Stomach (tissue), 9 donors: ENCODE measurements around the gene NAT16. TPM values are rescaled to one million over a fixed set of nuclear protein-coding genes. Genes with fewer than 3 reads are reported as not detected.

Experiments
- DNase-seq, 2 donors: peaks; one replicate each; pipeline versions ENCODE4 v3.0.0 to v3.0.0-alpha.2; 2013 to 2019
- H3K27ac ChIP-seq, 5 donors: fragments of 200-600 bp in 4 of 5; sonication (generic) in 4 of 5; one replicate each; pipeline ENCODE4 v1.5.1; 2013 to 2019; ENCODE audit warnings: mild to moderate bottlenecking in 1 of 5, moderate library complexity in 1 of 5
- H3K27me3 ChIP-seq, 3 donors: fragments of 200-600 bp; sonication (generic); one replicate each; pipeline ENCODE4 v1.5.1; 2017 to 2019; ENCODE audit warnings: mixed run types in 1 of 3
- H3K36me3 ChIP-seq, 4 donors: fragments of 200-600 bp; sonication (generic); 1 replicate in 3 of 4; 2 replicates in 1 of 4; pipeline ENCODE4 v1.5.1; 2016 to 2019
- H3K4me1 ChIP-seq, 4 donors: fragments of 200-600 bp; sonication (generic); one replicate each; pipeline ENCODE4 v1.5.1; 2016 to 2019
- H3K4me3 ChIP-seq, 4 donors: fragments of 200-600 bp; sonication (generic) in 3 of 4; one replicate each; pipeline ENCODE4 v1.5.1; 2016 to 2019; ENCODE audit warnings: mild to moderate bottlenecking in 1 of 4
- H3K9me3 ChIP-seq, 4 donors: fragments of 200-600 bp; sonication (generic); one replicate each; pipeline ENCODE4 v1.5.1; 2016 to 2019
- CTCF ChIP-seq, 7 experiments: fragments of 450-650 bp in 4 of 7; fragments of 200-600 bp in 3 of 7; sonication (generic) in 3 of 7; IDR thresholded peaks; one replicate each; pipeline ENCODE4 v1.5.1; 2016 to 2019; ENCODE audit warnings: antibody characterized with exemption in 7 of 7, control low read depth in 2 of 7, mild to moderate bottlenecking in 1 of 7
- EP300 ChIP-seq: sonication (generic); formaldehyde crosslinking; IDR thresholded peaks from one replicate; pipeline ENCODE4 v1.6.1; 2017; ENCODE audit warnings: antibody characterized with exemption
- POLR2A ChIP-seq, 4 donors: fragments of 450-650 bp; IDR thresholded peaks; one replicate each; pipeline ENCODE4 v1.6.1; 2016; ENCODE audit warnings: antibody characterized with exemption in 4 of 4, control low read depth in 2 of 4, mild to moderate bottlenecking in 1 of 4, moderate library complexity in 1 of 4
- POLR2AphosphoS5 ChIP-seq, 3 donors: sonication (generic); formaldehyde crosslinking; IDR thresholded peaks; one replicate each; pipeline ENCODE4 v1.6.1; 2016; ENCODE audit warnings: antibody characterized with exemption in 3 of 3
- WGBS, 5 donors: extraction: QIAGEN DNeasy Blood & Tissue Kit in 3 of 5; methylation state at CpG; one replicate each; pipeline versions ENCODE4 v1.1.5 to v1.1.7; 2013 to 2018; 5-methylcytosine and 5-hydroxymethylcytosine counted together
- intact Hi-C: fragments of 100-400 bp; cut with DNase I; formaldehyde crosslinking; loops from one replicate; pipeline ENCODE4 v1.15.1; 2023; ENCODE audit warnings: low total_unique reads
- polyA plus RNA-seq, 3 donors: library from polyadenylated mRNA; stranded (reverse); fragments of 200-250 nt; gene quantifications; one replicate each; pipeline ENCODE4 v1.2.3, GENCODE V29; 2013
- total RNA-seq, 5 donors: library from RNA; depleted of rRNA; stranded (reverse); fragments of >200 nt; gene quantifications; one replicate each; pipeline versions ENCODE4 v1.1.0 to v1.2.3, GENCODE V29; 2014 to 2016
- donor health status: healthy with polysubstance abuse.
- donor health status: Bipolar disorder and iron deficiency.
- donor health status: healthy.

The NAT16 gene
- total and polyA plus RNA-seq, 8 donors: 0.05 TPM; not detected in 7

DNA sequence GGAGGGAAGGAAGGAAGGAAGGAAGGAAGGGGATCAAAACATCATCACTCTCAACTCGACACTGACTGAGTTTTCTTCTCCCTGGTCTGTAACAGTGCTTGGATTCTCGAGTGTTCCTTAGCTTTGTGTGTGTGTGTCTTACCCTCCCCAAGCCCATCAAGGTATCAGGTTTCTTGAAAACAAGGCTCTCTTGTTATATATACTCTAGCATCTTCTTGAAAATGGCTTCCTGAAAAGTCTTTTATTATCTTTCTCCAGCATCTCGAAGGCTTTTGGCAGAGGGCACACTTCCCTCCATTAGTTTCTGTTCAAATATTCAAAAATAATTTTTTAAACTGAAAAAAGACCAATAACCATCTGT lies 39.8 kb downstream of the NAT16 start:
- no peak for TF ChIP-seq POLR2AphosphoS5 (IDR thresholded peaks at IDR 0.05)
- TF ChIP-seq CTCF (IDR thresholded peaks at IDR 0.05): no peak

GRCh38 chr7:101138213-101138870 lies 41.8 kb downstream of the NAT16 start:
- Histone ChIP-seq H3K27me3 (peaks cover 0 to 22% (median 0%) of the 10 kb centered on the region in 3 donors), H3K36me3 (peaks cover 0 to 25% (median 0%) of the 10 kb centered on the region in 4 donors), H3K4me3 (no peak overlapping the region), H3K4me1 (peaks cover 0 to 16% (median 11%) of the 10 kb centered on the region in 4 donors), H3K27ac (peak overlapping the region; percentile 57 to 76 (median 66)), H3K9me3 (no peaks in the 10 kb centered on the region)
- TF ChIP-seq POLR2A (IDR thresholded peaks at IDR 0.05) (no peak), POLR2AphosphoS5 (IDR thresholded peaks at IDR 0.05) (peak in 2 of 3 donors; percentile 55 to 67), CTCF (IDR thresholded peaks at IDR 0.05) (peak in 5 of 7 experiments; percentile 65 to 89 (median 73)), EP300 (no peak)
- intact Hi-C loops: no loop called here
- WGBS, 5 donors: 5 to 6% (median 5%) methylated on average over 16 of the region's 16 CpGs
- DNase-seq: peak; percentile 79 to 90

More for the DNA sequence above, 39.8 kb downstream of the NAT16 start:
- Histone ChIP-seq H3K4me3 (no peak overlapping the region), H3K27me3 (peaks cover 0 to 19% (median 0%) of the 10 kb centered on the region in 3 donors), H3K27ac (no peak overlapping the region), H3K4me1 (peaks cover 5 to 28% (median 21%) of the 10 kb centered on the region in 4 donors), H3K36me3 (peaks cover 0 to 12% (median 0%) of the 10 kb centered on the region in 4 donors), H3K9me3 (no peaks in the 10 kb centered on the region)
- no peak for DNase-seq
- intact Hi-C loops: loop anchor here (5.0 kb wide), 1 partner anchor 142 kb away; no protein-coding TSS in a partner anchor
- WGBS, 5 donors: 24 to 44% (median 41%) methylated on average over 3 of the region's 3 CpGs

DNA sequence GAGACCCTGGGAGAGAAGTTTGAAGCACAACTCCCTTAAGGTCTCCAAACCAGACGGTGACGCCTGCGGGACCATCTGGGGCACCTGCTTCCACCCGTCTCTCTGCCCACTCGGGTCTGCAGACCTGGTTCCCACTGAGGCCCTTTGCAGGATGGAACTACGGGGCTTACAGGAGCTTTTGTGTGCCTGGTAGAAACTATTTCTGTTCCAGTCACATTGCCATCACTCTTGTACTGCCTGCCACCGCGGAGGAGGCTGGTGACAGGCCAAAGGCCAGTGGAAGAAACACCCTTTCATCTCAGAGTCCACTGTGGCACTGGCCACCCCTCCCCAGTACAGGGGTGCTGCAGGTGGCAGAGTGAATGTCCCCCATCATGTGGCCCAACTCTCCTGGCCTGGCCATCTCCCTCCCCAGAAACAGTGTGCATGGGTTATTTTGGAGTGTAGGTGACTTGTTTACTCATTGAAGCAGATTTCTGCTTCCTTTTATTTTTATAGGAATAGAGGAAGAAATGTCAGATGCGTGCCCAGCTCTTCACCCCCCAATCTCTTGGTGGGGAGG lies 42.4 kb downstream of the NAT16 start:
- H3K36me3 ChIP-seq: peaks cover 0 to 25% (median 0%) of the 10 kb centered on the region in 4 donors
- DNase-seq: no peak
- H3K4me3 ChIP-seq: no peak overlapping the region
- intact Hi-C loops: no loop called here
- TF ChIP-seq POLR2A (IDR thresholded peaks at IDR 0.05): no peak
- TF ChIP-seq EP300: no peak
- no peak for TF ChIP-seq CTCF (IDR thresholded peaks at IDR 0.05)
- TF ChIP-seq POLR2AphosphoS5 (IDR thresholded peaks at IDR 0.05): no peak
- peaks cover 0 to 18% (median 0%) of the 10 kb centered on the region in 3 donors for H3K27me3 ChIP-seq
- H3K9me3 ChIP-seq: no peaks in the 10 kb centered on the region
- H3K27ac ChIP-seq: peak overlapping the region in 4 of 5 donors; percentile 61 to 76 (median 68)
- 66 to 77% (median 70%) methylated on average over 9 of the region's 9 CpGs for WGBS, 5 donors
- peaks cover 0 to 16% (median 11%) of the 10 kb centered on the region in 4 donors for H3K4me1 ChIP-seq

GRCh38 chr7:101134399-101134980 lies 45.6 kb downstream of the NAT16 start:
- intact Hi-C loops: no loop called here
- H3K4me1 ChIP-seq: peaks cover 0 to 16% (median 11%) of the 10 kb centered on the region in 4 donors
- H3K27ac ChIP-seq: no peak overlapping the region
- H3K4me3 ChIP-seq: no peak overlapping the region
- no peak for TF ChIP-seq POLR2AphosphoS5 (IDR thresholded peaks at IDR 0.05)
- TF ChIP-seq EP300: no peak
- no peak for TF ChIP-seq CTCF (IDR thresholded peaks at IDR 0.05)
- TF ChIP-seq POLR2A (IDR thresholded peaks at IDR 0.05): no peak
- 65 to 77% (median 72%) methylated on average over 6 of the region's 6 CpGs for WGBS, 5 donors
- DNase-seq: no peak
- peaks cover 0 to 37% (median 2%) of the 10 kb centered on the region in 4 donors for H3K36me3 ChIP-seq
- peaks cover 0 to 15% (median 0%) of the 10 kb centered on the region in 3 donors for H3K27me3 ChIP-seq
- H3K9me3 ChIP-seq: no peaks in the 10 kb centered on the region
